ENCODE results near the gene FCGR3B.
"Not testable (repeated sequence)": the region's sequence is repeated elsewhere in the genome, so short reads cannot be mapped to it uniquely, and the experiment has no call there.

FCGR3B gene

GRCh38 chr1:161639203-161639602 is 8.2 kb upstream of the FCGR3B start:
- in situ Hi-C loops (cut with HindIII; ENCODE audit: low sequenced_read_pairs), result not testable (repeated sequence)

- in situ Hi-C loops (cut with HindIII; ENCODE audit: low sequenced_read_pairs), result not testable (repeated sequence)
Measured at GRCh38 chr1:161638251-161638993, 7.4 kb upstream of the FCGR3B start.

GRCh38 chr1:161636976-161637375 is 6.0 kb upstream of the FCGR3B start:
- in situ Hi-C loops (cut with HindIII; ENCODE audit: low sequenced_read_pairs), result not testable (repeated sequence)

DNA sequence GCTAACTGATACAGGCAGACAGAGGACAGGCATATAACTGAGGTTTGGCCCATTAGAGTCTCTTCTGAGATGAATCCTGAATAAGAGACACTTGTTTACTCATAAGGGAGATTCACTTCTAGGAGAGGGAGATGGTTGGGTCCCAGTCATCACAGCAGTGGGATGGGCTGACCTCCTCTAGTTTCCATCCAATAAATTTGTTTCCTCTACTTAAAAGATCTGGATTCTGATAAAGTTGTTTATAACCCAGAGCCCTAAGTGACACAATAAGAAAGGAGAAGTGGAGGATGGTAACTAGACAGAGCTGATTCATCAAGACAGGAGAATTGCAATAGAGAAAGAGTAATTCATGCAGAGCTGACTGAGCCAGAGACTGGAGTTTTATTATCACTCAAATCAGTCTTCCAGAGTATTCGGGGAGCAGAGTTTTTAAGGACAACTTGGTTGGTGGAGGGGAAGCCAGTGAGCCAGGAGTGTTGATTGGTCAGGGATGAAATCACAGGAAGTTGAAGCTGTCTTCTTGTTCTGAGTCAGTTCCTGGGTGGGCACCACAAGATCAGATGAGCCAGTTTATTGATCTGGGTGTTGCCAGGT is 5.3 kb upstream of the FCGR3B start:
- in situ Hi-C loops (cut with HindIII; ENCODE audit: low sequenced_read_pairs), result not testable (repeated sequence)

GRCh38 chr1:161634993-161635392 is 4.0 kb upstream of the FCGR3B start:
- in situ Hi-C loops (cut with HindIII; ENCODE audit: low sequenced_read_pairs), result not testable (repeated sequence)

DNA sequence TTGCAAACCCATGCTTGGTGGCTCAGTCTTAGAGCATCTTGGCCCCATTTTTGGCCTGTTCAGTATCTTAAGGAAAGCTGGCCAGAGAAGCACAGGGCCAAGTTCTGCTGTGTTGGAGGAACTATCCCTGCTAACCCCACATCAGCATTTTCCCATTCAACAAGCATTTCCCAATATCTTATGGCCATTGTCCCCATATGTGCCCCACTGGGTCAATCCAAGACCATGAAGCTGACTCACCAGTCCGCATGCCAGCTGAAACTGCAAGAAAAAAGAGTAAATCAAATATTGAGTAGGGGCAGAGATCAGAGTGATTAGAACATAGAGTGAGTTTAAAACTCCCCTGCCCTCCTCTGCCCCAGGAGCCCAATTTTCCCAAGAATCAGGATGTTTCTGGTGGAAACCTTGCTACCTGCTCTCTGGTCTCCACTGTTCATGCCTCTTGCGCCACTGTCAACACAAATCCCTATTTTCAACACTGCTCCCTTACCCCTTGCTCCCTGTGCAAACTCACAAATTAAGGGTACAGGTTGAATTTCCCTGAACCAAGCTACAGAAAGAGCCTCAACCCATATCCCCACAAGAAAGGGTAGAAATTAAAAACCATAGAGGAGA is 741 bp downstream of the FCGR3B start:
- in situ Hi-C loops (cut with HindIII; ENCODE audit: low sequenced_read_pairs), result not testable (repeated sequence)

DNA sequence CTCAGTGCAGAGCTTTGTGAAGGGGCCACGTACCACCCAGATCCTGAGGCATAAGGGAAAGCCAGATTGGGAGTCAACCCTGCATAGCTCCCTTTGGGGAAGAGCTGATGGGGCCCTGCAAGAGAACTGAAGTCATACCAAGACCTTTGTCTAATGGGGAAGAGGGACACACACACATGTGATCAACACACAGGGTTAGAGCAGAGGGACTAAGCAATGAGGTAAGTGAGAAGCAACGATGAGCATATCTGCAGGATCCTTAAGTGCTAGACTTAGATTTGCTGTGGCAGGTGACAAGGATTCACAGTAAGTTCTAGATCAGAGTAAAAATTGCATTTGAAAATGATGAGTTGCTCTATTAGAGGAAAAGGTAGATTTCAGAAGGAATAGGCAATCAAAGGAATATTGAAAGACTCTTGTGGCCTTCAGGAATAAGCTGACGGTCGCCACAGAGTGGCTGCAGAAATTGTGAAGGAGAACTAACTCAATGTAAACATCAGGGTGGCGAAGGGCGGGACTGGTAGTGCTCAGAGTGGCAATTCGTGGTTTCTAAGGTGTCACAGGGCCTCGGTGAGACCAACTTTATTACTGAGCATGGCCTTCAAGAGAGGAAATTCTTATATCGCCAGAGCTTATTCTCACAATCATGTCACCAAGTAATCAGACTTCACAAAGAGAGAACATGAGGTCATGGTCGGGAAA is 4.4 kb downstream of the FCGR3B start:
- in situ Hi-C loops (cut with HindIII; ENCODE audit: low sequenced_read_pairs), result not testable (repeated sequence)

DNA sequence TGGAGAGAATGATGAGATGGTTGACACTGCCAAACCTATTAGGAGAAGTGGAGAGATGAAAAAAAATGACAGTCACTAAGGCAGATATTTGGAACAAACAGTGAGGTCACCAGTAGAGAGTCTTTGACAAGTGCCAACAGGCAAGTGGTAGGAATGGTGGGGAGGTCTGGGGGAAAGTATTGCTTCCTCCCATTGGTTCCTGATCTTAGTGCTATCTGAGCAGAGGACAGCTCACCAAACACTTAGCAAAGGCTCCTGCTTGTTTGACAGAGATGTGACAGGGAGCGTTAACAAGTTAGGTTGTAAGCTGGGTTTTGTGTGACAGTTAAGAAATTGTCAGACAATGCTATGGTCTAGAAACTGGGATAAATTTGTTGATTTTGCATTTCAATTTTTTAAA is 6.4 kb downstream of the FCGR3B start:
- in situ Hi-C loops (cut with HindIII; ENCODE audit: low sequenced_read_pairs), result not testable (repeated sequence)

- in situ Hi-C loops (cut with HindIII; ENCODE audit: low sequenced_read_pairs), result not testable (repeated sequence)
Measured at GRCh38 chr1:161623401-161624051, 7.5 kb downstream of the FCGR3B start.

DNA sequence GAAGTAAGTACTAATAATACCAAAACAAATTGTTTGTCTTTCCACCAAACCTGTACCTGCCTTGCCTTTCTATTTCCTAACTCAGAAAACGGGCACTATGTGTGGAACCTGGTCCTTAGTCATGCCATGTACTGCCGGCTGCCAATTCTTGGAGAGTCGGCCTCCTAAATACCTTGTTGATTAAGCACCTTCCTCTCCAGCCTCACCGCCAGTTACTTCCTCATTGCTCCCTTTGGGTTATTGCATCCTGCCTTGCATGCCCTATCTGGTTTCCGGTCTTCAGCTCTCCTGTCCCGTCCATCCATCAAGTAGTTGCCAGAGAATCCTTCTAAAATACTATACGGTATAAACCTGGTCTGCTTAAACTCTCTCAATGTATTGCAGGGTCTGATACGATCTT is 8.9 kb downstream of the FCGR3B start:
- in situ Hi-C loops (cut with HindIII; ENCODE audit: low sequenced_read_pairs), result not testable (repeated sequence)

- in situ Hi-C loops (cut with HindIII; ENCODE audit: low sequenced_read_pairs), result not testable (repeated sequence)
Measured at GRCh38 chr1:161621181-161622000, 9.6 kb downstream of the FCGR3B start.

GRCh38 chr1:161620399-161620798 is 10.6 kb downstream of the FCGR3B start:
- in situ Hi-C loops (cut with HindIII; ENCODE audit: low sequenced_read_pairs), result not testable (repeated sequence)

- in situ Hi-C loops (cut with HindIII; ENCODE audit: low sequenced_read_pairs), result not testable (repeated sequence)
Measured at GRCh38 chr1:161618517-161618916, 12.5 kb downstream of the FCGR3B start.

DNA sequence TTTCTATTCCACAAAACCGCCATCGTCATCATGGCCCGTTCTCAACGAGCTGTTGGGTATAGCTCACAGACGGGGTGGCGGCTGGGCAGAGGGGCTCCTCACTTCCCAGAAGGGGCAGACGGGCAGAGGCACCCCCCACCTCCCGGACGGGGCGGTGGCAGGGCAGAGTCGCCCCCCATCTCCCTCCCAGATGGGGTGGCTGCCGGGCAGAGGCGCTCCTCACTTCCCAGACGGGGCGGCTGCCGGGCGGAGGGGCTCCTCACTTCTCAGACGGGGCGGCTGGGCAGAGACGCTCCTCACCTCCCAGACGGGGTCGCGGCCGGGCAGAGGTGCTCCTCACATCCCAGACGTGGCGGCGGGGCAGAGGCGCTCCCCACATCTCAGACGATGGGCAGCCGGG is 14.6 kb downstream of the FCGR3B start:
- in situ Hi-C loops (cut with HindIII; ENCODE audit: low sequenced_read_pairs), result not testable (repeated sequence)

DNA sequence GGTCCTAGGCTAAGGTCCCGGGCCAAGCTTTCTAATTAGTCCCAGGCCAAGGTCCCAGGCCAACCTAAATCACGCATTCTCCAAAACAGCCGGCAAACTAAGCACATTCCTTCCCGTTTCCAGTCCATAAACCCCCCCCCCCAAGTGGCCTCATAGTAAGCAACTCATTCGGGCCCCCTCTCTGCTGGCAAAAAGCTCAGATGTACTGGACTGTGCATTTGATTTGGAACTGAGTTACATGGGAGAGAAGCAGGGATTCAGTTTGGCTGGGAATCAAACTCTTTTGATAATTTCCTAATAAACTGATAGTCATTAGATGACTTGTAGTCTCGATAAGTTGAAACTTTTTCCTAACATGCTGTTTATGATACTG is 17.8 kb downstream of the FCGR3B start:
- in situ Hi-C loops (cut with HindIII; ENCODE audit: low sequenced_read_pairs), result not testable (repeated sequence)

GRCh38 chr1:161612322-161613141 is 18.4 kb downstream of the FCGR3B start:
- in situ Hi-C loops (cut with HindIII; ENCODE audit: low sequenced_read_pairs), result not testable (repeated sequence)

GRCh38 chr1:161611866-161612321 is 19.1 kb downstream of the FCGR3B start:
- in situ Hi-C loops (cut with HindIII; ENCODE audit: low sequenced_read_pairs), result not testable (repeated sequence)

DNA sequence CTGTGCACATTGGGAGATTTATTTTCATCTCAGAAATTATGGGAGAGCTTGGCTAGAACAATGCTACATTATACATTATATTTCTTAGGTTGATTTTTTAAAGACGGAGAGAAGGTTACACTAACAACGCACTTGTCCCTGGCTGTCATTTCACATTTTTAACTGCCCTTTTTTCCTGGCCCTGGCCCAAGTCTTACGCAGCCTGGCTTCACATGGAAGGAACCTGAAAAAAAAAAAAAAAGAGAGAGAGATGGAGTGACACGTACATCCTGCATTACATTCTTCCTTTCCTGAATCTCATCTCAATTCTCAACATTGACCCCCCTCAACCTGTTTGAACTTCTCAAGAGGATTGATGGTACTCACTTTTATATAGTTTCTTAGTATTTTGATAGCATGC is 20.8 kb downstream of the FCGR3B start:
- in situ Hi-C loops (cut with HindIII; ENCODE audit: low sequenced_read_pairs), result not testable (repeated sequence)
